HG03196 (cell line): ENCODE data around the gene IFNA2.
"Not testable (repeated sequence)": the region's sequence is repeated elsewhere in the genome, so short reads cannot be mapped to it uniquely, and the experiment has no call there.

ENCODE experiments used
- ATAC-seq: cut with Tn5 transposase; IDR thresholded peaks from one replicate; pipeline ENCODE4 v1.9.1; 2021; ENCODE audit not compliant: unreplicated experiment

The IFNA2 gene

DNA sequence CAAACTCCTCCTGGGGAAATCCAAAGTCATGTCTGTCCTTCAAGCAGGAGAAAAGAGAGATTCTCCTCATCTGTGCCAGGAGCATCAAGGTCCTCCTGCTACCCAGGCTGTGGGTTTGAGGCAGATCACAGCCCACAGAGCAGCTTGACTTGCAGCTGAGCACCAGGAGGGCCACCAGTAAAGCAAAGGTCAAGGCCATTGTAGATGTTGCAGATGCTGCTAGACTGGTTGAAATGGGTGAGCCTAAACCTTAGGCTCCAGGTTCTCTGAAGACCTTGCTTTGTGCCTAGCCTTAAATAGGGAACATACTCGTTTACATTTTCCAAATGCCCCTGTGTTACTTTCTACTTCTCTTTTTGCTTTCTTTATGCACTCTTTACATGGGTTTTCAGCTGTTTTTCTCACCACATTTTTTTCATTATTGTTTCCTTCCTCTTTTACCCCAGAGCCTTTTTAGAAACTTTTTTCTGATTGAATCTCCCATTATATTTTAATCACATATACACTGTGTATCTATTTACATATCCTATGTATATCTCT, at the start of gene IFNA2:
IFNA2 (minus strand) TSS at position 268 of the 540 bp plus-strand sequence; CDS start at position 199, 69 bp downstream.
- no peak for ATAC-seq

DNA sequence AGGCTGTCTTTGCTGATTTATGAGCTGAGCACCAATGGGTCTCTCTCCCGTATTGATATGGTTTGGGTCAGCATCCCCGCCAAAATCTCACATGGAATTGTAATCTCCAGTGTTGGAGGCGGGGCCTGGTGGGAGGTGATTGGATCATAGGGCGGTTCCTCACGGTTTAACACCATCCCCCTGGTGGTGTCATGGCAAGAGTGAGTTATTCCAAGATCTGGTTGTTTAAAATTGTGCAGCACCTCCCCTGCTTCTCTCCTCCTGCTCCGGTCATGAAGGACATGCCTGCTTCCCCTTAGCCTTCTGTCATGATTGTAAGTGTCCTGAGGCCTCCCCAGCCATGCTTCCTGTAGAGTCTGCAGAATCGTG, 49.8 kb upstream of the IFNA2 start:
- not testable (repeated sequence) for ATAC-seq

DNA sequence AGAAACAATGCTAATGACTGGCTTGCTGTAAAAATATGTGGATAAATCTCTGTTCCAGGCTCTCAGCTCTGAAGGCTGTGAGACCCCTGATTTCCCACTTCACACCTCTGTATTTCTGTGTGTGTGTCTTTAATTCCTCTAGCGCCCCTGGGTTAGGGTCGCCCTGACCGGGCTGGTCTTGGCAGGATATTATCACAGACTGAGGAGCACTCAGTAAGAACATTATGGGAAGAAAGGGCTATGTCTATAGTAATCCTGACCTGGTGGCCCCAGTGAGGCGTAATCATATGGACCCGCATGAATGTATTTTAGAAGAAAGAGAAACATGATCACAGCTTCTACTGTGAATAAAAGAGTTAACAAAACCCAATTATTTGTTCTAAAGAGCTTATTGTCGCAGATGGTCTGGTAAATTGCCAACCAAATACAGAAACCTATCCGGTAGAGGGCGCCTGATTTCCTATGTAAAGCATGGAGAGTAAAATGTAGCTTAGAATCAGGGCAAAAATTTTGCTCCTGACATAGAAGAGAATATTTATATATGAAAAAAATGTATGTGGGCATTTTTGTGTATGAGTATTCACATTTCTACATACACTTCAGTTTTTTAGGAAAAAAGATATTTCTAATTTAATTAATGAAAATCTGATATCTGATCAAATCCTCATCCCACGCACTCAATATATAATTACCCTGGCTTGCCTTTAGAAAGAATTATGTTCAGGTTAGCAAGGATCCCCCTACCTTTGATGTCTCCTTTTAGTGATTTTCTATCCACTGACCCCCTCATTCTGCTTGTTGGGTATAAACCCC, 49.2 kb upstream of the IFNA2 start:
- ATAC-seq = no peak

DNA sequence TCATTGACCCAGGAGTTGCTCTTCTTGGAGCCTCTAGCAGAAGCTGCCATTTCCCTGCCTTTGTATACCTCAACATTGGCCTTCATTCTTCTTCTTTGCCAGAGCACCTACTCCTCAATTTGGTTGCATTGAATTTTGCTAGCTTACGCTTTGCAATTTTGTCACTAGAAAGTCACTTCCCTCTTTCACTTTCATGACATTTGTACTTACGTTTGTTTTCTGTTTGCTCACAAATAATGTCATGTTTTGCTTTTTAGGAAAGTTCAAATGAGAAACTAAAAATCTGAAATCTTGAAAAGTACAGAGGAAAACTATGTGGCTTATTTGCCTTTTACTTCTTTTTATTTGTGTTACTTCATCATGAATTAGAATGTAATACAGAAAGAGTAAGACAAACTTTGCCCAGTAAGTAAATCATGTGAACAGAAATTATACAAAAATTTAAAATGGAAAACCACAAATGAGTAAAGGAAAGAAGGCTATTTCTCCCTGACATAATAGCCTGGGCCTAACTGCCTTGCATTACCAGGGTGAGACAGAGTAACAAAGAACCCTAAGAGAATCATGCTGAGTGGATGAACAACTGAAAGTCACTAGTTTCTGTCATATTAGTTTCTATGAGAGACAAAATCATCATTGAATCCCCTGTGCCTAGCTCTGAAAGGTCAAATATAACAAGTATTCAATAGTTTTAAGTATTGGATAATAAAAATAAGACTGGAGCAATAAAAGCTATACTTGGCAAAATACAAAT, 47.7 kb upstream of the IFNA2 start:
- ATAC-seq = peak; percentile 66

DNA sequence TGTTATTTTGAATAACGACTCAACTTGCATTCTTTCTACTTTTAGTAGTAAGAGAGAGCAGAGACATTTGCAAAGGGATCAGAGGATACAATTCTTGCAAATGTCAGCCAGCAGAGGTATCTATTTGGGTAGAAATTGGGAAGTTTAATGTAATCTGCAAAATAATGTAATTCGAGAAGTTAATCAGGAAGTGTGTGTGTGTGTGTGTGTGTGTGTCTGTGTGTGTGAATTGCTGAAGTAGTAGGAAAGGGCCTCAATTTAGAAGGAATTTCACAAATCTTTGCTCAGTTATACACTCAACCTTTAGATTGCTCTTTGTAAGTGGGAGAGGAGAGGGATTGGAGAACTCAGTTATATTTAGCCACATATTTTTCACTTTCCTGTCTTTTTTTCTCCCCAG, 44.0 kb upstream of the IFNA2 start:
- no peak for ATAC-seq

DNA sequence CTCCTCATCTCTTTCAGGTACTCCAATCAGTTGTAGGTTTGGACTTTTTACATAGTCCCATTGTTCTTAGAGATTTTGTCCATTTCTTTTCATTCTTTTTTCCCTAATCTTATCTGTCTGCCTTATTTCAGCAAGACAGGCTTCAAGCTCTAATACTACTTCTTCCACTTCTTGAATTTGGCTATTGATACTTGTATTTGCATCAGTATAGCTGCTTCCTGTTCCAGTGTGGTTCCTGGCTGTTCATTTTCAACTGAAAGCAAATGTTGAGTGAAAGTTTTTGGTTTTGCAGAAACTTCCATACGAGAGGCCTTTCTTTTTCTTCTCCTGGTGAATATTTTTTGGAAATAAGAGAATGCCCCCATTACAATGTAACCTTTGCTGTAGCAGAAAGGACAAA, 43.0 kb upstream of the IFNA2 start:
- no peak for ATAC-seq

DNA sequence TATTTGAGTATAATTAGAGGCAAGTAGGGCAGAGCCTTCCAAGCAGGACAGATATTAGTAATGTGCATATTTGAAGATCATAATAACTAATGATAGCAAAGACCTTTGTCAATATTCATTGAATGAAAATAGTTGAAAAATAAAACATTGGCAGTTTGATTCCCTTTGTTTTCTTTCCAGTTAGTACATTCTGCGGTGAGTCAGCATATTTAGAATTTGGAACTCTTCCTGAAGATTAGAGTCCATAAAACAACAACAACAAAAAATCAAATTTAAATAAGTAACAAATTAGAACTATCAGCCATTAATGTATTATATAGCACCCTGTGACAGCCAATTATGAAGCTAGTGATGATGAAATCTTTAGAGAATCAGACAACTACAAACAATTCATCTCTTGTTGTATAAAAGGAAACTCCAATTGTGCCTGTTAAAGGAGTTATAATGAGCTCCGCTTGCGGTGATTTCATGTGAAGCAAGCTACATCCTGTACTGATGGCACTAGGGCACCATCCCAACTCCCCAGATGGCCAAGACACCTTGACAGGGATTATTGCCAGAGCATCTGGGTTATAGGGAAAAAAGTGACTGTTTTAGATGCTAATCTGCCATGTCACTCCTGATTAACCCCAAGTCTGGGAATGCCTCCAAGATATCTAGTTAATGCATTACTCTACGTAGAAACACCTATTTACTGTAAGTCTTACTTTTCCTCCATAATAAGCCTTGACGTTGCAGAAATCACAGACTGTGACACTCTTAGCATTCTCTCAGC, 30.5 kb upstream of the IFNA2 start:
- ATAC-seq = no peak

DNA sequence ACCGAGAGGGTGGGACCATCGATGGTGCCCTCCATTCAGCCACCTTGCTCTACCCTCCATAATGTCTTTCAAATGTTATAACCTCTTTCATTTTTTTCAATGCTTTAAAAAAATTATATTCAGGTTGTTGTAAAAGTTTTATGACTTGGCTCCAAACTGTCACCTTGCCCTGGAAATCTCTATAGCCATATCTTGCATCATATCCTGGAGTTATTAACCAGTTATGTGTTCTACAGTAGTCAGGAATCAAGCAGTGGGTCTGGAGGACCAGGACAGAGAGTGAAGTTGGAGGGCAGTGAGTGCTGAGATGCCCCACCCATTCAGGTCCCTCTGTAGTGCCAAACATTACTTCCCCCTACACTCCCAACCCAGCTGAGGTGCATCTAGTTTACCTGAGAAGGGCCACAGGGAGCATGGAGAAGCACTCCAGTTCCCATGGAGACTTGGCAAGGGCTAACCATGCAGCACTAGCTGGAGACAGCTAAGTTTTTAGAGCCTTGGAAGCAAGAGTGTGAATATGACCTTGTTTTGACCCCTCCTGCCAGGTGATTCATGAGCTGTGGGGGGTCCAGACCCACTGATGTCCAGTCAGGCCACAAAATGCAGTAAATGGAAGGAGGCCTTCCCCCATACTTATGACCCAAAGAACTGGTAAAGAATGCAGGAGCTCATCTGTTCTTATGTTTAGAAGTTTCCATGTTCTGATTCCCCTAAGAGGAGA, 29.2 kb upstream of the IFNA2 start:
- ATAC-seq = no peak

DNA sequence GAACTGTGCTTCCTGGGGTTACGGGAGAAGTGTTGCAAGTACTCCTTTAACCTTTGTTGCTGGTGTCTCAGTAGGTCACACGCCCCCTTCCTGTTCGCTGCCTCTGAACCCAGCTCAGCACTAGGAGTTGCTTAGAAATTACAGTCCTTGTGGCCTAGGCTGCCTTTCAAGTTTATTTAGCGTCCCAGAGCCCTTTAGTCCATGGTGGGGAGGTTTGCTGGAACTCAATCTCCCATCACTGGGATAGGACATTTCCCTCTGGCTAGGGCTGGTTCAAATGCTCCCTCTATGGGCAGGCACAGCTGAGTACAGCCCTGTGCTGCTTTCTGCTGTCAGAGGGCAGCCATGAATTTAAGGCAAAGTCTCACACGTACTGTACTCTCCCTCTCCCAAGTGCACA, 28.4 kb upstream of the IFNA2 start:
- no peak for ATAC-seq

DNA sequence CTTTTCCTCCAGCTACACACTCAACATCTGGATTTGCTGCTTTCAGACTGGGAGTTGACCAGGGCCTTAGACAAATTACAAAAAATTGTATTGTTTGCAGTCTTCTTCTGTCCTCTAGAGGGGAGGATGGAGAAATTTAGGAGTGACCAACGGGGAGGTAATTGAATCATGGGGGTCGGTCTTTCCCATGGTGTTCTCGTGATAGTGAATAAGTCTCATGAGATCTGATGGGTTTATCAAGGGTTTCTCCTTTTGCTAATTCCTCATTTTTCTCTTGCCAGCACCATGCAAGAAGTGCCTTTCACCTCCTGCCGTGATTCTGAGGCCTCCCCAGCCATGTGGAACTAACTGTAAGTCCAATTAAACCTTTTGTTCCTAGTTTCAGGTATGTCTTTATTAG, 28.0 kb upstream of the IFNA2 start:
- no peak for ATAC-seq

DNA sequence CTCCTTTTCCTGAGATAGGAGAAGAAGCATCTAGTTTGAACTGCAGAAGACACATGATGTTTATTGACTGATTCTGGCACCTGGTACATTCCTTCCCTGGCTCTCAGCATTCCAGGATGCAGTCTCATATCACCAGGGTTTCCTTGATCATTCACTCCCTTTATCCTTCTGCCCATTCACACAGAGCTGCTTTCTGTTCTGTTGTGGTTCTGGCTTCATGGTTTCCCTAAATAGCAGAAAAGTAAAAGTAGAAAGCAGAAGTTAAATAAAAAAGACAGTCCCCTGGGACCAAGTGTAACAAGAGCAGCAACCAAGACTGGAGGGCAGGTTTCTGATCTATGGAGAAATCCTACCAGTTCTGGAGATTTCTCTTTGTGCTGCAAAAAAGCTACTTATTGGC, 26.9 kb upstream of the IFNA2 start:
- ATAC-seq = no peak

DNA sequence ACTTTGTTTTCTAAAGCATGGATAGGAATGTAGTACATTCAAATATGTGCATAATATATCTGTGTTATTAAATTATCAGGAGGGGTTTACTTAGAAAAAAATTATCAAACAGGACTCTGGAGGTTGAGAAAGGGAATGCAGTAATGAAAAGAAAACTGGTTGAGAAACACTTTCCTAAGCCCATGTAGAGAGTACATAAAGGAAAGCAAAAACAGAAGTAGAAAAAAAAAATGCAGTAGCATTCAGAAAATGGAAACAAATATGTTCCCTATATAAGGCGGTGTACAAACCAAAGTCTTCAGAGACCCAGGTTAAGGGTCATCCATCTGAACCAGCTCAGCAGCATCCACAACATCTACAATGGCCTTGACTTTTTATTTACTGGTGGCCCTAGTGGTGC, 23.6 kb upstream of the IFNA2 start, which contains the start of gene IFNA8:
IFNA8 (plus strand) TSS at position 301 of the 400 bp plus-strand sequence; CDS start at position 361, 60 bp downstream.
- ATAC-seq = no peak

DNA sequence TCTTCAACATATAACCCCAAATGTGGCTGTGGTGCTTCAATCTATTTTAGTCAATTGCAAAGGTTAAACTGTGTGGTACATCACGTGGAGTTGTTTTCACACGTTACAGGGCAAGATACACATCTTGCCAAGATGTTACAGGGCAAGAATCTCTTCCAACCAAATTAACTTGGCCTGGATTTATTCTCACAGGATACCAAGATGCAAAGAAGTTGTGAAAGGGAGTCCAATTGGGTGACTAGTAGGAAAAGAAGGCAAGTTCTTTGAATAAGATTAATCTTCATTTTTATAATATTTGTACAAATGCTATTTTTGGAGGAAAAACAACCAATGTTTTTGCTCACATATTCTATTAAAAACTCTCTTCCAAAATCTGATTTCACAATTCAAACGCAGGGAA, 18.9 kb upstream of the IFNA2 start:
- no peak for ATAC-seq

DNA sequence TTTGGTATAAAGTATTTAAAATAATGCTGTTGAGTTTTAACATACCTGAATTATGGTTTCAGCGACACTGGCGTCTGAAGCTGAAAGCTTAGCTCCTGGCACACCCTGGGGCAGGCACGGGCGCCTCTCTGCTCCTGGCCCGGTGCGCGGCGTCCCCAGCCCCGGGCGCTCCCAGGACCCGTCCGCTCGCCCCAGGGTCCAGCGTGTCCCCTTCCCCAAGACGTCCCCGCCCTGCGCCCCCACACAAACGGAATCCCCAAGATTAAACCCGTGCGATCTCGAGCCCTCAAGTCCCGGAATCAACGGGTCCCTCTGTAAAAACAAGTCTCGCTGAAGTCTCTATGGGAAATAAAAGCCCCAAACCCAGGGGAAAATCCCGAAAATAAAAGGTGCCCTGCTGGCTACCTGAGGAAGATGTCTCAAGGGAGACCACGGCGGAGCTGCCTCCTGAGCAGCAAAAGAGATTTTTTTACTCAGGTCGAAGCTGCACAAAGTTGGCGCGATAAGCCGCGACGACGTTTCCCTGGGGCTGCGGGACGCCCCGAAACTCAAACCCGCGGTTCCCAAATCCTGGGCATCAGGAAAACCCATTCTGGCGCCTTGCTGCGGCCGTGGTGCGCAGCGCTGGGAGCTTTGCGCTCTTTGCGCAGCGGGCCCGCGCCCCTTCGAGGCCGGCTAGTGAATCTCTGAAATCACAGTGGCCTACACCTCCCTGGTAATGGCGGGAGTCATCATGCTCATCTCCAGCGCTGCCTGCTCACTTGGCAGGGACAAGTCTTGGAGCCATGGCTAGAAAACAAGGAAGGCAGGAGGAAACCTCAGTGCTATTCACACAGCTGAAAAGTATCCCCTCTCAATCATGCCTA, 17.4 kb upstream of the IFNA2 start:
- peak; percentile 63 for ATAC-seq

DNA sequence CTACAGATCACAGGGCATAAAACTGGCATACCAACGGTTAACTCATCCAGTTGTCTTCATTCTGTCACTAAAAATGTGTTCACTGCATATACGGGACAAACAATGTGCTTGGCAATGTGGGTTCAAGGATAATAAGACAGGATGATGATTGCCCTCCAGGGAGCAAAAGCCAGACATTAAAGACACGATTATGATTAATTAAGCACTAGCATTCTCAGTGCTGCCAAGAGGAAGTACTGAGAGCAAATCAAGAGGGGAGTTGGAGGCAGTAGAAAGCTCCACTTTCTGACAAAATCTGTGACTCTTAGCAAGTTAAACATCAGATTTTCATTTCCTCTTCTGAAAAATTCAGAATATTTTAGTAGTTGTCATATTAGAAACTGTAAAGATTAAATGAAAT, 14.8 kb upstream of the IFNA2 start:
- ATAC-seq = no peak

DNA sequence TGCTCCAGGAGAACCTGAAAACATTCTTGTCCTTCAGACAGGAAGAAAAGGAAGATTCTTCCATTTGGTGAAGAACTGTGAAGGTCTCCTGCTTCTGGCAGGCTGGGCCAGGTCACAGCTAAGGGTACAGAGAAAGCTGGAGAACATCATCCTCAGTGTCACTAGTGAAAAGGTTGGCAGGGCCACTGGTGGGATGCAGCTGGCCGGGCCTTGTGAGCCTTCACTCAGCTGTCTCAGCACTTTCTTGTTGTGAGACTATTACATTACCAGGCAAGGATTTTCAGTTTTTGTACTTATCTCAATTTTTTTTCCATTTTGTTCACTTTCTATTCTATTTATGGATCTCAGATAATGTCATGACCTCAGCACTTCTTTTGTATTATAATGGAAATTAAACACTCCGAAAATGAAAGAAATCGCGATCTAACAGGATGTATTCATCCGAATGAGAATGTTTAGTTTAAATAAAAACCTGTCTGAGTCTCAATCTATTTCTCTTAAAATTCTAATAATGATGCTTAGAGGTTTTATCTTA, 13.8 kb upstream of the IFNA2 start:
- ATAC-seq = no peak

DNA sequence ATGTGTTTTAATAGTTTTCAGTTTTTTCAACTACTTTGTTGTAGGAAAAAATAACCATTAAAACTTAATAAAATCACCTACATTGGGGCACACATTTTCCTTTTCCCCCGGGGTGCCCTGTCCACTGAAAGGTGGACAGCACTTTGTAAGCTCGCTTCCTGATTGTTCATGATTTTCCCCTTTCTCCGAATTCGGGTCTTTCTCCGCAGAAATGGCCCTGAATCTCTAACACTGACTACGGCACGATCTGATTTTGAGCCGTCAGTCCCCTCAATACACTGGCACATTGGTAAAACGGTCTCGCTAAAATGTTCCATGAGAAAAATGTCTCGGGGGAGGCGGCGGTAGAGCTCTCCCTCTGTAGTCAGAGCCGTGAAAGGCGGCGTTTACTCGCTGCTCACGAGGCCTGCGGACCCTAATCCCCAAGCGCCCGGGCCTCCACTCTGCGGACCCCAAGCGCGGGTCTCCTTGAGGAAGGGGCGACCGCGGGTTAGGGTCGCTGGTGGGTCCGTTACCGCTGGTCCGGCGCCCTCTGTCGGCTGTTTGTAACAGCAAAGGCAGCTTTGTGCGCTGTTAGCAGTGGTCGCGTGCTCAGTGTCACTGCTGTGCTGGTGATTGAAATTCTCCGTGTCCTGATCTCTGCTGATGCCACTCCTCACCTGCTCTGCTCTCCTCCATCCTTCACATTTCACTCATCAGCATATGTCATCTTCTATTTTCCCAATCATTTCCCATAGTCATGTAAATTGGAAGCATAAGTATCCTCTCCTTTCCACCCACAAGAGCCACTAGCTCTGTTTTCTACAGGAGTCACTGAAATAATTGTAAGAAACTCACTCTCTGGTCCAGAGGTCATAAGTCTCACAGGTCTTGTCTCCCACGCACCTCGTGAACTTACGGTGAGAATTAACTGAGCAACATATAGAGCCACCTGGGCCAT, 10.8 kb upstream of the IFNA2 start:
- peak; percentile 81 for ATAC-seq

DNA sequence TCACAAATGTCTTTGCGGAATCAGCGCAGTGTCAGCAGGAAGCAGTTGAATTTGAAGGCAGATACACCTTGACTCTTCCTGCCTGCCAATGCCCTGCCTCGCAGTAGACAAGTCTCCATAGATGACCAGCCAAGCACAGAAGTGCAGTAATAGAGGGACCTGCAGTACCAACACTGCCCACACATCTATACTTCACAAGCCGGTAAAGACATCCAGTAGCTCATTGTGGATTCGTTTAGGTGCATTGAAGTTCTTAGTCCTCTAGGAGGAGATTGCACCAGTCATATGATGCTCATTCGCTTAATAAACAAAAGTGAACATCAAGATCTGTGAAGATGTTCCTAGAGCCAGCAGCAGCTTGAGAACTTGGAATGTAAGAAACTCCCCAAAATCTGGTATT, 7.1 kb upstream of the IFNA2 start:
- peak; percentile 65 for ATAC-seq
